HL-60 (cell line): Measurements from ENCODE around the gene TET3.

Source experiments
- DNase-seq, 2 experiments: peaks; one replicate each; pipeline ENCODE4 v3.0.0-alpha.2; 2010 to 2020; ENCODE audit warnings: low read depth in 1 of 2, low spot score in 1 of 2
- H3K27ac ChIP-seq: fragments of 250-450 bp; sonication (Bioruptor Pico); replicated peaks from 2 replicates; pipeline ENCODE4 v1.5.1; 2020; ENCODE audit warnings: mild to moderate bottlenecking, moderate library complexity
- H3K27me3 ChIP-seq: fragments of 250-450 bp; sonication (Bioruptor Pico); 2 replicates; pipeline ENCODE4 v1.5.1; 2021; ENCODE audit warnings: mild to moderate bottlenecking, moderate library complexity; ENCODE audit not compliant: insufficient read depth, poor library complexity, severe bottlenecking
- H3K4me3 ChIP-seq: replicated peaks from 2 replicates; pipeline ENCODE4 v1.5.1; 2011; ENCODE audit warnings: mild to moderate bottlenecking, control low read depth, low read length; ENCODE audit not compliant: insufficient read depth
- CTCF ChIP-seq: IDR thresholded peaks from one replicate; pipeline ENCODE4 v1.5.1; 2011; ENCODE audit warnings: low read length, control low read depth, inconsistent platforms; ENCODE audit not compliant: insufficient read depth
- GABPA ChIP-seq: IDR thresholded peaks from 2 replicates; pipeline ENCODE4 v1.6.1; 2012; ENCODE audit warnings: low read depth
- POLR2AphosphoS5 ChIP-seq: IDR thresholded peaks from 2 replicates; pipeline ENCODE4 v1.6.1; 2012; ENCODE audit warnings: low read depth
- REST ChIP-seq: IDR thresholded peaks from 2 replicates; pipeline ENCODE4 v1.6.1; 2012; ENCODE audit warnings: low read depth; ENCODE audit not compliant: insufficient replicate concordance
- SPI1 ChIP-seq: IDR thresholded peaks from 2 replicates; pipeline ENCODE4 v1.6.1; 2012; ENCODE audit warnings: low read depth, mild to moderate bottlenecking, borderline replicate concordance

Gene TET3

GRCh38 chr2:74007711-74008110 is 23.0 kb downstream of the TET3 start:
- Histone ChIP-seq H3K27ac (no peak overlapping the region), H3K4me3 (no peak overlapping the region), H3K27me3 (no peaks in the 10 kb centered on the region)
- DNase-seq = no peak
- TF ChIP-seq CTCF = no peak
- no peak for TF ChIP-seq REST
- TF ChIP-seq GABPA = no peak
- no peak for TF ChIP-seq SPI1
- TF ChIP-seq POLR2AphosphoS5 = no peak

- Histone ChIP-seq H3K4me3 (no peak overlapping the region), H3K27me3 (no peaks in the 10 kb centered on the region), H3K27ac (no peak overlapping the region)
- no peak for TF ChIP-seq POLR2AphosphoS5
- no peak for TF ChIP-seq GABPA
- no peak for TF ChIP-seq CTCF
- TF ChIP-seq SPI1 = no peak
- no peak for TF ChIP-seq REST
- DNase-seq = no peak
These were observed 24.2 kb downstream of the TET3 start for GRCh38 chr2:74008761-74009395.

- no peak for TF ChIP-seq POLR2AphosphoS5
- no peak for TF ChIP-seq REST
- no peak for TF ChIP-seq GABPA
- no peak for TF ChIP-seq SPI1
- no peak for TF ChIP-seq CTCF
- Histone ChIP-seq H3K27ac (no peak overlapping the region), H3K27me3 (no peaks in the 10 kb centered on the region), H3K4me3 (no peak overlapping the region)
- DNase-seq = no peak
These were observed 24.9 kb downstream of the TET3 start for GRCh38 chr2:74009577-74009976.
